H1 (cell line): ENCODE measurements around the gene ADAMTS8. TPM values are rescaled to one million over a fixed set of nuclear protein-coding genes. Genes with fewer than 3 reads are reported as not detected.
A peak's percentile ranks its signal among the peaks of the same experiment; 100 is the strongest.

Experiments used
- CTCF ChIA-PET: fragments of 300-600 bp; sonication (Branson Sonifier 250); formaldehyde crosslinking; loops from one replicate; lab custom pipeline; 2021; ENCODE audit not compliant: partially characterized antibody; lab: Charles Lee
- POLR2A ChIA-PET: fragments of 300-600 bp; sonication (Branson Sonifier 250); formaldehyde crosslinking; loops from one replicate; lab custom pipeline; 2021; ENCODE audit warnings: inconsistent platforms; ENCODE audit not compliant: partially characterized antibody; lab: Charles Lee
- DNase-seq, 2 experiments: peaks; one replicate each; pipeline versions ENCODE4 v3.0.0 to v3.0.0-alpha.2; 2010 to 2022; ENCODE audit warnings: low spot score in 2 of 2, low read depth in 1 of 2, mixed read lengths in 1 of 2
- FAIRE-seq: peaks from 2 replicates; lab custom pipeline; 2011; peaks lifted over from hg19 to GRCh38; lab: Jason Lieb, UNC
- H2AFZ ChIP-seq: 2 replicates; pipeline ENCODE4 v1.8.1; 2012; ENCODE audit warnings: low read length, inconsistent platforms
- H2AK5ac ChIP-seq: 2 replicates; pipeline ENCODE4 v1.6.1; 2013; ENCODE audit warnings: low read depth, low read length
- H2BK120ac ChIP-seq: replicated peaks from 2 replicates; pipeline ENCODE3; 2013; ENCODE audit warnings: low read depth, low read length, inconsistent platforms
- H2BK12ac ChIP-seq: 2 replicates; pipeline ENCODE4 v1.6.1; 2013; ENCODE audit warnings: low read depth, low read length
- H2BK15ac ChIP-seq: 2 replicates; pipeline ENCODE4 v1.6.1; 2013; ENCODE audit warnings: low read length
- H2BK20ac ChIP-seq: 2 replicates; pipeline ENCODE4 v1.6.1; 2013; ENCODE audit warnings: low read length
- H2BK5ac ChIP-seq: 2 replicates; pipeline ENCODE4 v1.6.1; 2013; ENCODE audit warnings: low read depth, low read length
- H3K14ac ChIP-seq: 2 replicates; pipeline ENCODE4 v1.6.1; 2013; ENCODE audit warnings: inconsistent platforms; ENCODE audit not compliant: insufficient read length
- H3K18ac ChIP-seq: 2 replicates; pipeline ENCODE4 v1.6.1; 2013; ENCODE audit warnings: low read length; ENCODE audit errors: extremely low read depth
- H3K23ac ChIP-seq: 2 replicates; pipeline ENCODE4 v1.6.1; 2013; ENCODE audit warnings: inconsistent platforms; ENCODE audit not compliant: insufficient read length
- H3K23me2 ChIP-seq: 2 replicates; pipeline ENCODE4 v1.6.1; 2013; ENCODE audit warnings: low read depth, low read length
- H3K27ac ChIP-seq: 2 replicates; pipeline ENCODE4 v1.6.1; 2011; ENCODE audit warnings: low read depth, low read length, inconsistent platforms
- H3K27me3 ChIP-seq, 4 experiments: replicated peaks in 1 of 4; 1 replicate in 1 of 4; 2 replicates in 3 of 4; pipeline versions ENCODE4 v1.6.1 to v1.8.1; 2011 to 2013; ENCODE audit warnings: low read length in 3 of 4, mild to moderate bottlenecking in 3 of 4, inconsistent platforms in 2 of 4, mixed read lengths in 2 of 4, moderate library complexity in 1 of 4; ENCODE audit not compliant: control insufficient read depth in 3 of 4, insufficient read depth in 3 of 4; ENCODE audit errors: extremely low read depth in 1 of 4
- H3K36me3 ChIP-seq, 4 experiments: 2 replicates each; pipeline versions ENCODE4 v1.6.1 to v1.8.1; 2011 to 2013; ENCODE audit warnings: mild to moderate bottlenecking in 4 of 4, low read length in 3 of 4, moderate library complexity in 2 of 4, control low read depth in 1 of 4, inconsistent platforms in 1 of 4; ENCODE audit not compliant: insufficient read depth in 4 of 4, control insufficient read depth in 2 of 4
- H3K4ac ChIP-seq: replicated peaks from 2 replicates; pipeline ENCODE3; 2013; ENCODE audit warnings: low read length, low read depth, mixed read lengths, inconsistent platforms; ENCODE audit not compliant: insufficient read length
- H3K4me1 ChIP-seq, 4 experiments: replicated peaks in 1 of 4; 1 replicate in 1 of 4; 2 replicates in 3 of 4; pipeline versions ENCODE4 v1.6.1 to v1.8.1; 2011 to 2013; ENCODE audit warnings: low read length in 3 of 4, inconsistent platforms in 2 of 4, mixed read lengths in 1 of 4; ENCODE audit not compliant: insufficient read depth in 4 of 4, control insufficient read depth in 3 of 4
- H3K4me2 ChIP-seq, 2 experiments: 2 replicates each; pipeline versions ENCODE4 v1.6.1 to v1.8.1; 2011 to 2013; ENCODE audit warnings: low read depth in 2 of 2, low read length in 2 of 2, control low read depth in 1 of 2, inconsistent platforms in 1 of 2, mild to moderate bottlenecking in 1 of 2; ENCODE audit not compliant: insufficient read depth in 1 of 2
- H3K4me3 ChIP-seq, 4 experiments: fragments of 200-600, 300-600 bp in 1 of 4; sonication (generic), shearing (Covaris generic), sonication (Bioruptor Twin) in 1 of 4; 2 replicates each; pipeline versions ENCODE4 v1.5.1 to v1.8.1; 2011 to 2016; ENCODE audit warnings: low read length in 4 of 4, low read depth in 3 of 4, control low read depth in 2 of 4, inconsistent platforms in 2 of 4, mild to moderate bottlenecking in 2 of 4, mixed read lengths in 1 of 4, moderate library complexity in 1 of 4; ENCODE audit not compliant: insufficient read depth in 2 of 4; ENCODE audit errors: extremely low read depth in 1 of 4
- H3K56ac ChIP-seq: replicated peaks from 2 replicates; pipeline ENCODE3; 2013; ENCODE audit warnings: low read depth, mild to moderate bottlenecking, mixed read lengths, low read length, inconsistent platforms; ENCODE audit not compliant: insufficient read length
- H3K79me1 ChIP-seq: 2 replicates; pipeline ENCODE4 v1.6.1; 2013; ENCODE audit warnings: low read depth, low read length, control low read depth
- H3K79me2 ChIP-seq, 2 experiments: 2 replicates each; pipeline versions ENCODE4 v1.6.1 to v1.8.1; 2012 to 2013; ENCODE audit warnings: low read length in 2 of 2, mild to moderate bottlenecking in 2 of 2, inconsistent platforms in 1 of 2; ENCODE audit not compliant: insufficient read depth in 2 of 2, control insufficient read depth in 1 of 2
- H3K9ac ChIP-seq, 4 experiments: replicated peaks in 1 of 4; 1 replicate in 1 of 4; 2 replicates in 3 of 4; pipeline versions ENCODE4 v1.6.1 to v1.8.1; 2011 to 2013; ENCODE audit warnings: low read depth in 3 of 4, low read length in 3 of 4, control low read depth in 2 of 4, mild to moderate bottlenecking in 2 of 4, moderate library complexity in 2 of 4, inconsistent platforms in 1 of 4; ENCODE audit errors: extremely low read depth in 1 of 4
- H3K9me3 ChIP-seq, 2 experiments: 2 replicates each; pipeline versions ENCODE4 v1.6.1 to v1.8.1; 2012 to 2013; ENCODE audit warnings: mild to moderate bottlenecking in 2 of 2, moderate library complexity in 2 of 2, control low read depth in 1 of 2, inconsistent platforms in 1 of 2, low read depth in 1 of 2, low read length in 1 of 2, mixed read lengths in 1 of 2; ENCODE audit not compliant: insufficient read depth in 2 of 2
- H4K20me1 ChIP-seq, 2 experiments: replicated peaks in 1 of 2; 2 replicates each; pipeline versions ENCODE3 to v1.8.1; 2011 to 2013; ENCODE audit warnings: inconsistent platforms in 2 of 2, low read length in 2 of 2, mild to moderate bottlenecking in 1 of 2; ENCODE audit not compliant: insufficient read depth in 2 of 2, control insufficient read depth in 1 of 2
- H4K5ac ChIP-seq: 2 replicates; pipeline ENCODE4 v1.6.1; 2013; ENCODE audit warnings: low read length, low read depth, mixed read lengths, inconsistent platforms; ENCODE audit not compliant: insufficient read length
- H4K8ac ChIP-seq: 2 replicates; pipeline ENCODE4 v1.8.0; 2013; ENCODE audit warnings: mild to moderate bottlenecking, moderate library complexity, low read length, inconsistent platforms; ENCODE audit not compliant: insufficient read depth; ENCODE audit errors: extremely low read depth
- H4K91ac ChIP-seq: replicated peaks from 2 replicates; pipeline ENCODE3; 2013; ENCODE audit warnings: low read length, mixed read lengths, inconsistent platforms; ENCODE audit not compliant: insufficient read length
- BRCA1 ChIP-seq: IDR thresholded peaks from 2 replicates; pipeline ENCODE4 v1.6.1; 2012; ENCODE audit warnings: low read depth, low read length, improper control_type of control experiment
- CBX8 ChIP-seq: fragments of 300-800, 300-1000 bp; sonication (generic); IDR thresholded peaks from 2 replicates; pipeline ENCODE4 v1.7.1; 2016; ENCODE audit warnings: low read depth, low read length, borderline replicate concordance
- CEBPB ChIP-seq: IDR thresholded peaks from 2 replicates; pipeline ENCODE4 v1.6.1; 2012; ENCODE audit warnings: low read depth, low read length
- CTBP2 ChIP-seq: IDR thresholded peaks from 2 replicates; pipeline ENCODE4 v1.7.0; 2011; ENCODE audit warnings: borderline replicate concordance, mild to moderate bottlenecking, moderate library complexity, mixed read lengths, low read length; ENCODE audit not compliant: insufficient read depth, insufficient read length
- EGR1 ChIP-seq: IDR thresholded peaks from 2 replicates; pipeline ENCODE4 v1.6.1; 2011; ENCODE audit warnings: low read depth, low read length, borderline replicate concordance
- GABPA ChIP-seq: IDR thresholded peaks from 2 replicates; pipeline ENCODE4 v1.6.1; 2011; ENCODE audit warnings: mild to moderate bottlenecking, low read length, moderate library complexity, borderline replicate concordance; ENCODE audit not compliant: insufficient read depth
- GTF2F1 ChIP-seq: IDR thresholded peaks from 2 replicates; pipeline ENCODE4 v1.6.1; 2012; ENCODE audit warnings: low read depth, low read length, improper control_type of control experiment, borderline replicate concordance
- NANOG ChIP-seq: IDR thresholded peaks from 2 replicates; pipeline ENCODE4 v1.6.1; 2011; ENCODE audit warnings: low read length, low read depth, mild to moderate bottlenecking, inconsistent platforms; ENCODE audit not compliant: insufficient read depth, poor library complexity, severe bottlenecking
- NRF1 ChIP-seq: IDR thresholded peaks from 2 replicates; pipeline ENCODE4 v1.6.1; 2011; ENCODE audit warnings: mild to moderate bottlenecking, low read depth, low read length, improper control_type of control experiment
- SIRT6 ChIP-seq: IDR thresholded peaks from one replicate; pipeline ENCODE4 v1.7.1; 2012; ENCODE audit warnings: low read length, inconsistent platforms
- SP4 ChIP-seq: IDR thresholded peaks from 2 replicates; pipeline ENCODE4 v1.6.1; 2012; ENCODE audit warnings: low read length, inconsistent platforms
- SUZ12 ChIP-seq: fragments of 200-600 bp; sonication (generic); IDR thresholded peaks from 2 replicates; pipeline ENCODE4 v1.6.1; 2012; ENCODE audit warnings: mild to moderate bottlenecking, inconsistent platforms, low read length, moderate library complexity, mixed read lengths
- TBP ChIP-seq: IDR thresholded peaks from 2 replicates; pipeline ENCODE4 v1.6.1; 2011; ENCODE audit warnings: low read depth, low read length, improper control_type of control experiment
- TCF12 ChIP-seq: IDR thresholded peaks from 2 replicates; pipeline ENCODE4 v1.6.1; 2011; ENCODE audit warnings: low read depth, mild to moderate bottlenecking, low read length
- WGBS, 2 experiments: shearing (Covaris generic) in 1 of 2; methylation state at CpG; one replicate each; pipeline versions ENCODE4 v1.1.6 to v1.1.7; 2013 to 2015; ENCODE audit warnings: low lambda C conversion rate in 2 of 2, mixed read lengths in 2 of 2, inconsistent platforms in 1 of 2, low coverage in 1 of 2, missing lambda C conversion rate in 1 of 2; ENCODE audit not compliant: insufficient replicate concordance in 2 of 2, insufficient coverage in 1 of 2, insufficient read length in 1 of 2; ENCODE audit errors: extremely low coverage in 1 of 2, missing lambda C conversion rate in 1 of 2; 5-methylcytosine and 5-hydroxymethylcytosine counted together
- polyA plus RNA-seq, 7 experiments: library from polyadenylated mRNA; depleted of rRNA in 3 of 7; stranded (reverse) in 5 of 7; unstranded in 2 of 7; fragments of >200 nt in 5 of 7; fragments of 200-250 nt in 2 of 7; gene quantifications; 1 replicate in 5 of 7; 2 replicates in 1 of 7; 4 replicates in 1 of 7; pipeline versions ENCODE4 v1.2.1 to v1.2.3, GENCODE V29; 2011 to 2013; ENCODE audit warnings: missing spikeins in 2 of 7, mixed read lengths in 2 of 7
- total RNA-seq: library from RNA; stranded (reverse); fragmentation: NEBNext Ultra II Directional; extraction: Animal tissue kit (Norgen Biotek cat#: 25700); gene quantifications from 2 replicates; pipeline ENCODE4 v1.2.1, GENCODE V29; 2021

Gene ADAMTS8
- total and polyA plus RNA-seq, 2 of the 8 experiments (the other 6 are each of a cell fraction or from before 2014, with no cell fraction given), result 9.3 to 16.6 TPM

DNA sequence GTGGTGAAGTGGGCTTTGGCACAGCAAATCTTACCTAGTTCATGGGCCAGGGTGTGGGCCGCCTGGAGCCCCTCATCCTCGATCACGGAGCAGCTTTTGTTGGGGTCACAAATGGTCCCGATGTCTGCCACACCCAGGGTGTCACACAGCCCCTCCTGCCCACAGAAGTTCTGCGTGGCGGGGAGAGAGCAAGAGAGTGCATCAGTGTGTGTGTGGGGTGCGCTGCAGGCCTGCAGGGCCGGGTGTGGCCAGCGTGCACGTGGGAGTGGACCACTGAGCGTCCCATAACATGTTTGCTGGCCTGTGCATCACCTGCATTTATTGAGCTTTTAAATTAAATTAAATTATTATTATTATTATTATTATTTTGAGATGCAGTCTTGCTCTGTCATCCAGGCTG lies 11.5 kb downstream of the ADAMTS8 start:
- Histone ChIP-seq H3K79me2 (no peaks in the 10 kb centered on the region), H4K8ac (no peak overlapping the region), H3K4ac (no peak overlapping the region), H2AK5ac (peak overlapping the region; percentile 54; the same call in 1 of the 2 replicates), H2BK5ac (0 out of 2 replicates have a peak overlapping the region, but pooled peaks have one; percentile 82), H3K27ac (no peak overlapping the region), H3K4me3 (no peak overlapping the region), H2BK15ac (peak overlapping the region; percentile 33; the same call in 1 of the 2 replicates), H3K36me3 (0 out of 8 replicates have a peak, but pooled peaks cover 0 to 4% (median 0%) of the 10 kb centered on the region in 4 experiments), H3K18ac (no peak overlapping the region), H3K23ac (no peak overlapping the region), H3K4me2 (no peak overlapping the region), H3K14ac (no peak overlapping the region), H4K5ac (no peak overlapping the region), H2AFZ (no peak overlapping the region), H3K27me3 (no peaks in the 10 kb centered on the region), H2BK120ac (no peak overlapping the region), H4K20me1 (no peaks in the 10 kb centered on the region), H3K4me1 (no peaks in the 10 kb centered on the region; a peak in 1 of 7 replicates), H2BK12ac (peak overlapping the region; percentile 42; the same call in 1 of the 2 replicates), H2BK20ac (no peak overlapping the region), H4K91ac (peak overlapping the region; percentile 87), H3K79me1 (no peaks in the 10 kb centered on the region), H3K23me2 (no peaks in the 10 kb centered on the region), H3K9me3 (no peaks in the 10 kb centered on the region), H3K56ac (no peak overlapping the region), H3K9ac (no peak overlapping the region)
- no peak for TF ChIP-seq SIRT6
- TF ChIP-seq SP4, result no peak
- no peak for TF ChIP-seq EGR1
- TF ChIP-seq NRF1, result no peak
- TF ChIP-seq CBX8, result no peak
- TF ChIP-seq GTF2F1, result no peak
- TF ChIP-seq CEBPB, result no peak
- TF ChIP-seq NANOG, result no peak
- no peak for TF ChIP-seq BRCA1
- TF ChIP-seq SUZ12, result no peak
- TF ChIP-seq GABPA, result no peak
- TF ChIP-seq TCF12, result no peak
- TF ChIP-seq TBP, result no peak
- TF ChIP-seq CTBP2, result no peak
- CTCF ChIA-PET, result interaction anchor here (0.7 to 5.9 kb wide), 12 partner anchors 8 to 625 kb away, joined by 3 to 31 read pairs (median 4); partner anchors contain the start of gene ADAMTS8
- 95% methylated on average over 11 of the region's 11 CpGs; no CpG with 5 or more reads in 1 of the 2 experiments for WGBS, 2 experiments
- FAIRE-seq, result no peak
- POLR2A ChIA-PET, result interaction anchor here (0.9 to 4.5 kb wide), 5 partner anchors 9 to 414 kb away, joined by 3 to 26 read pairs (median 4); partner anchors contain the start of gene PRDM10
- DNase-seq, result no peak
